ENCODE data around the gene FXN. TPM values are rescaled to one million over a fixed set of nuclear protein-coding genes. Genes with fewer than 3 reads are reported as not detected.

Gene FXN
- total RNA-seq, 1 experiment from 2014 or later: 24.1 TPM

- DNase-seq (ENCODE audit: low read depth, low spot score) (no peak), ATAC-seq (no peak)
- no peaks in the 10 kb centered on the region for H3K4me1 ChIP-seq (ENCODE audit: control insufficient read depth in 1 of 2, insufficient read depth in 2 of 2, low read length in 2 of 2)
- CTCF ChIA-PET: no interaction called here
- no peak overlapping the region for H3K4me3 ChIP-seq (replicated peaks in 1 of 2; ENCODE audit: low read depth in 1 of 2, low read length in 2 of 2)
- no peak overlapping the region for H3K27ac ChIP-seq (ENCODE audit: low read depth, low read length)
- H3K79me2 ChIP-seq (ENCODE audit: insufficient read depth, low read length): no peaks in the 10 kb centered on the region
- no peak for TF ChIP-seq CEBPB (IDR thresholded peaks at IDR 0.05; ENCODE audit: low read depth)
- TF ChIP-seq POLR2A (IDR thresholded peaks at IDR 0.05; ENCODE audit: borderline replicate concordance, extremely low read depth, insufficient read depth, insufficient read length): no peak
- TF ChIP-seq MAX (IDR thresholded peaks at IDR 0.05): no peak
- TF ChIP-seq RAD21 (IDR thresholded peaks at IDR 0.05; ENCODE audit: low read depth): no peak
- no peak for TF ChIP-seq TCF7L2 (IDR thresholded peaks at IDR 0.05; ENCODE audit: borderline replicate concordance, extremely low read depth, insufficient read depth, insufficient read length)
- TF ChIP-seq EZH2phosphoT487 (IDR thresholded peaks at IDR 0.05; ENCODE audit: borderline replicate concordance): no peak
- no peak for TF ChIP-seq REST (IDR thresholded peaks at IDR 0.05; ENCODE audit: low read depth)
- no peak for TF ChIP-seq EZH2 (IDR thresholded peaks at IDR 0.05)
- no peak for TF ChIP-seq SP1 (IDR thresholded peaks at IDR 0.05; ENCODE audit: low read depth)
- H3K9me2 ChIP-seq (ENCODE audit: insufficient read depth): no peaks in the 10 kb centered on the region
- H2AFZ ChIP-seq (ENCODE audit: low read depth, low read length, poor library complexity, severe bottlenecking): no peak overlapping the region
- H3K36me3 ChIP-seq (ENCODE audit: control insufficient read depth in 1 of 2, insufficient read depth in 2 of 2, low read length in 2 of 2): peaks cover 8 to 10% of the 10 kb centered on the region in 2 experiments; a peak in 3 of 4 replicates
- H3K27me3 ChIP-seq (ENCODE audit: insufficient read depth, low read length): no peaks in the 10 kb centered on the region
- H4K20me1 ChIP-seq (ENCODE audit: insufficient read depth): no peaks in the 10 kb centered on the region
- H3K9ac ChIP-seq (ENCODE audit: low read length): no peak overlapping the region
- H3K9me3 ChIP-seq (ENCODE audit: control insufficient read depth in 1 of 2, insufficient read depth in 1 of 2, low read depth in 1 of 2, low read length in 2 of 2): no peaks in the 10 kb centered on the region
- POLR2A ChIA-PET: no interaction called here
- H3K4me2 ChIP-seq (ENCODE audit: low read length): no peak overlapping the region
- BruUV-seq (replicated peaks): no TSS peak
- intact Hi-C loops (cut with micrococcal nuclease): no loop called here
- RAD21 ChIA-PET (ENCODE audit: low non-redundant PET in 1 of 2, low total read pairs in 2 of 2, uncharacterized antibody in 2 of 2, unreplicated experiment in 2 of 2): no interaction called here
Measured at GRCh38 chr9:69070201-69070600, 34.6 kb downstream of the FXN start.

Measured in HCT116 (cell line).